GM12878 (cell line): ENCODE data around the gene MYO1E.

Source experiments
- EP300 ChIP-seq, 2 experiments: fragments of 150-350 bp in 1 of 2; IDR thresholded peaks; 2 replicates each; pipeline ENCODE4 v1.6.1; 2011 to 2012; ENCODE audit warnings: low read depth in 2 of 2, low read length in 2 of 2, borderline replicate concordance in 1 of 2, improper control_type of control experiment in 1 of 2, inconsistent platforms in 1 of 2; ENCODE audit not compliant: control insufficient read depth in 1 of 2
- FOXK2 ChIP-seq: fragments of 450-650 bp; IDR thresholded peaks from 2 replicates; pipeline ENCODE4 v1.6.1; 2017; ENCODE audit warnings: mild to moderate bottlenecking, moderate library complexity
- GABPA ChIP-seq: IDR thresholded peaks from 2 replicates; pipeline ENCODE4 v1.6.1; 2014; ENCODE audit warnings: antibody characterized with exemption, low read depth, mild to moderate bottlenecking, inconsistent platforms
- REST ChIP-seq: IDR thresholded peaks from 2 replicates; pipeline ENCODE4 v1.6.1; 2012; ENCODE audit warnings: mild to moderate bottlenecking, low read depth, low read length
- SMC3 ChIP-seq: IDR thresholded peaks from 2 replicates; pipeline ENCODE4 v1.6.1; 2011; ENCODE audit warnings: low read length, improper control_type of control experiment, borderline replicate concordance
- SP1 ChIP-seq: IDR thresholded peaks from one replicate; pipeline ENCODE4 v1.6.1; 2011; ENCODE audit warnings: low read depth, low read length
- TBL1XR1 ChIP-seq: IDR thresholded peaks from 2 replicates; pipeline ENCODE4 v1.6.1; 2012; ENCODE audit warnings: low read depth, low read length, improper control_type of control experiment
- TF ChIP-seq, protein P1 (sequence below), 3 experiments: IDR thresholded peaks in 2 of 3; conservative IDR thresholded peaks in 1 of 3; 2 replicates each; pipeline ENCODE4 v1.5.1; 2011; ENCODE audit warnings: low read depth in 3 of 3, low read length in 3 of 3, mild to moderate bottlenecking in 3 of 3, control low read depth in 2 of 3, moderate library complexity in 2 of 3, inconsistent platforms in 1 of 3, mixed read lengths in 1 of 3; ENCODE audit not compliant: control insufficient read depth in 2 of 3, insufficient read depth in 1 of 3; ENCODE audit errors: extremely low read depth in 1 of 3
- TF ChIP-seq, protein P2 (sequence below): IDR thresholded peaks from 2 replicates; pipeline ENCODE4 v1.6.1; 2012; ENCODE audit warnings: low read depth, low read length, improper control_type of control experiment

GRCh38 chr15:59392299-59392698 is 19.6 kb upstream of the MYO1E start:
- TF ChIP-seq GABPA = no peak
- no peak for TF ChIP-seq TBL1XR1
- TF ChIP-seq FOXK2 = no peak
- no peak for TF ChIP-seq REST
- TF ChIP-seq, protein P1, sequence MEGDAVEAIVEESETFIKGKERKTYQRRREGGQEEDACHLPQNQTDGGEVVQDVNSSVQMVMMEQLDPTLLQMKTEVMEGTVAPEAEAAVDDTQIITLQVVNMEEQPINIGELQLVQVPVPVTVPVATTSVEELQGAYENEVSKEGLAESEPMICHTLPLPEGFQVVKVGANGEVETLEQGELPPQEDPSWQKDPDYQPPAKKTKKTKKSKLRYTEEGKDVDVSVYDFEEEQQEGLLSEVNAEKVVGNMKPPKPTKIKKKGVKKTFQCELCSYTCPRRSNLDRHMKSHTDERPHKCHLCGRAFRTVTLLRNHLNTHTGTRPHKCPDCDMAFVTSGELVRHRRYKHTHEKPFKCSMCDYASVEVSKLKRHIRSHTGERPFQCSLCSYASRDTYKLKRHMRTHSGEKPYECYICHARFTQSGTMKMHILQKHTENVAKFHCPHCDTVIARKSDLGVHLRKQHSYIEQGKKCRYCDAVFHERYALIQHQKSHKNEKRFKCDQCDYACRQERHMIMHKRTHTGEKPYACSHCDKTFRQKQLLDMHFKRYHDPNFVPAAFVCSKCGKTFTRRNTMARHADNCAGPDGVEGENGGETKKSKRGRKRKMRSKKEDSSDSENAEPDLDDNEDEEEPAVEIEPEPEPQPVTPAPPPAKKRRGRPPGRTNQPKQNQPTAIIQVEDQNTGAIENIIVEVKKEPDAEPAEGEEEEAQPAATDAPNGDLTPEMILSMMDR (IDR thresholded peaks at IDR 0.05 in 2 of 3, conservative IDR thresholded peaks at IDR 0.05 in 1 of 3; ENCODE audit: control insufficient read depth in 2 of 3, extremely low read depth in 1 of 3, insufficient read depth in 1 of 3, low read depth in 3 of 3, low read length in 3 of 3) = no peak
- TF ChIP-seq SP1 = no peak
- no peak for TF ChIP-seq EP300 (IDR thresholded peaks at IDR 0.05; ENCODE audit: borderline replicate concordance in 1 of 2, control insufficient read depth in 1 of 2, low read depth in 2 of 2, low read length in 2 of 2)
- TF ChIP-seq, protein P2, sequence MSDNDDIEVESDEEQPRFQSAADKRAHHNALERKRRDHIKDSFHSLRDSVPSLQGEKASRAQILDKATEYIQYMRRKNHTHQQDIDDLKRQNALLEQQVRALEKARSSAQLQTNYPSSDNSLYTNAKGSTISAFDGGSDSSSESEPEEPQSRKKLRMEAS = no peak
- no peak for TF ChIP-seq SMC3
